Measurements from ENCODE around the gene FARS2. TPM values are rescaled to one million over a fixed set of nuclear protein-coding genes. Genes with fewer than 3 reads are reported as not detected.

The FARS2 gene
- total RNA-seq, 1 donor from 2014 or later = 19.6 TPM

- no peak for DNase-seq (ENCODE audit: low spot score in 2 of 2)
These were observed 336.8 kb downstream of the FARS2 start for GRCh38 chr6:5598123-5598522.

GRCh38 chr6:5599127-5599526 is 337.8 kb downstream of the FARS2 start:
- DNase-seq (ENCODE audit: low spot score in 2 of 2) = no peak
- no peak for FAIRE-seq

More at GRCh38 chr6:5598123-5598522, 336.8 kb downstream of the FARS2 start:
- FAIRE-seq = no peak

- no peak for DNase-seq (ENCODE audit: low spot score in 2 of 2)
- no peak for FAIRE-seq
These were observed 344.6 kb downstream of the FARS2 start for GRCh38 chr6:5605937-5606336.

- DNase-seq (ENCODE audit: low spot score in 2 of 2) (no peak), FAIRE-seq (no peak)
These were observed 345.2 kb downstream of the FARS2 start for GRCh38 chr6:5606546-5606945.

- FAIRE-seq (no peak), DNase-seq (ENCODE audit: low spot score in 2 of 2) (no peak)
These were observed 349.3 kb downstream of the FARS2 start for GRCh38 chr6:5610640-5611039.

- DNase-seq (ENCODE audit: low spot score in 2 of 2) (no peak), FAIRE-seq (no peak)
These were observed 355.9 kb downstream of the FARS2 start for GRCh38 chr6:5617179-5617578.

- DNase-seq (ENCODE audit: low spot score in 2 of 2) = no peak
- no peak for FAIRE-seq
These were observed 357.9 kb downstream of the FARS2 start for GRCh38 chr6:5619249-5619648.

- FAIRE-seq (no peak), DNase-seq (ENCODE audit: low spot score in 2 of 2) (no peak)
These were observed 361.1 kb downstream of the FARS2 start for GRCh38 chr6:5622276-5623005.

GRCh38 chr6:5623769-5624168 is 362.5 kb downstream of the FARS2 start:
- no peak for FAIRE-seq
- no peak for DNase-seq (ENCODE audit: low spot score in 2 of 2)

- DNase-seq (ENCODE audit: low spot score in 2 of 2) (no peak), FAIRE-seq (no peak)
These were observed 362.9 kb downstream of the FARS2 start for GRCh38 chr6:5624256-5624655.

- no peak for FAIRE-seq
- DNase-seq (ENCODE audit: low spot score in 2 of 2) = no peak
These were observed 365.6 kb downstream of the FARS2 start for GRCh38 chr6:5626727-5627426.

GRCh38 chr6:5630636-5631035 is 369.3 kb downstream of the FARS2 start:
- FAIRE-seq = no peak
- no peak for DNase-seq (ENCODE audit: low spot score in 2 of 2)

- no peak for FAIRE-seq
These were observed 371.1 kb downstream of the FARS2 start for GRCh38 chr6:5632348-5632935.

GRCh38 chr6:5634525-5634924 is 373.2 kb downstream of the FARS2 start:
- no peak for FAIRE-seq
- DNase-seq (ENCODE audit: low spot score in 2 of 2) = no peak

More at GRCh38 chr6:5632348-5632935, 371.1 kb downstream of the FARS2 start:
- DNase-seq (ENCODE audit: low spot score in 2 of 2) = no peak

GRCh38 chr6:5636210-5637030 is 375.1 kb downstream of the FARS2 start:
- no peak for FAIRE-seq
- no peak for DNase-seq (ENCODE audit: low spot score in 2 of 2)

- FAIRE-seq = no peak
These were observed 376.4 kb downstream of the FARS2 start for GRCh38 chr6:5637714-5638113.

GRCh38 chr6:5638666-5639065 is 377.4 kb downstream of the FARS2 start:
- no peak for FAIRE-seq
- DNase-seq (ENCODE audit: low spot score in 2 of 2) = no peak

More at GRCh38 chr6:5637714-5638113, 376.4 kb downstream of the FARS2 start:
- DNase-seq (ENCODE audit: low spot score in 2 of 2) = no peak

- DNase-seq (ENCODE audit: low spot score in 2 of 2) (no peak), FAIRE-seq (no peak)
These were observed 377.9 kb downstream of the FARS2 start for GRCh38 chr6:5639193-5639592.

GRCh38 chr6:5640614-5641013 is 379.3 kb downstream of the FARS2 start:
- FAIRE-seq = no peak
- DNase-seq (ENCODE audit: low spot score in 2 of 2) = no peak

- FAIRE-seq (no peak), DNase-seq (ENCODE audit: low spot score in 2 of 2) (no peak)
These were observed 383.3 kb downstream of the FARS2 start for GRCh38 chr6:5644523-5645185.

All from frontal cortex (tissue), 4 donors.